ENCODE measurements around the gene NFATC2.

Gene NFATC2

DNA sequence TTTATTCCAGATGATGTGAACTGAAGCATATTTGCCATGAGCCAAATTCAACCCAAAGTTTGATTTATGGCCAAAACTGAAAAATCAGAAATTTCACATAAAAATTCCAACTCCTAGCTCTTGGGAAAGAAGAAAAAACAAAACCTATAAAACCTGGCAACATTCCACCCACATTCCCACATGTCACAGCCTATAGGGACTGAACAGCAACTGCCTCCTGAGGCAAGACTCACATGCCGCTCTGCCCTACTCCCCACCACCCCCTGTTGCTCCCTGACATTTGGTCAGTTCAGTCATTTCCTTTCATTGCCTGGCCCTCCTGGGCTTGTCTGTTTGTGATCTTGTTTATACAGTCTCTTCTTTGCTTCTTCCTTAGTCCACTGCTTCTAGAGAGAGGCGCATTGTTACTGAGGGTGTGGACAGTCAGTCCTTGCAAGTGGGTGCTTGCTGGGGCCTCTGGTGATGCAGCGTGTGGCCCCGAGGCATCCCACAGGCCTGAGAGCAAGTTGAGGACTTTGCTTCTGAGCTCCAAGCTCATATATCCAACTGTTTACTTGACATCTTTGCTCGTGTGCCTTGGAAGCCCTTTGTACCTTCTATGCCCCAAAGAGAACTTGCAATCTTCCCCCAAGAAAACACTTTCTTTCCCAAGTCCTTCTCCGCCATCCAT is 31.4 kb downstream of the NFATC2 start:
- no peaks in the 10 kb centered on the region for H3K36me3 ChIP-seq (ENCODE audit: control insufficient read depth, insufficient read depth, low read length)
- H3K56ac ChIP-seq (ENCODE audit: low read length) = no peak overlapping the region
- no peaks in the 10 kb centered on the region for H3K4me1 ChIP-seq (ENCODE audit: control insufficient read depth, low read depth, low read length)
- H2BK15ac ChIP-seq (replicated peaks; ENCODE audit: low read depth) = no peak overlapping the region
- H3K18ac ChIP-seq (ENCODE audit: low read length) = no peak overlapping the region
- H3K79me1 ChIP-seq (ENCODE audit: low read length) = no peaks in the 10 kb centered on the region
- no CpG with 5 or more reads among the region's 6 CpGs for WGBS (ENCODE audit: extremely low coverage, insufficient coverage, low lambda C conversion rate)
- no peak overlapping the region for H2AK5ac ChIP-seq (ENCODE audit: low read length)
- H3K79me2 ChIP-seq (ENCODE audit: control insufficient read depth, insufficient read depth, low read length) = no peaks in the 10 kb centered on the region
- no peak for DNase-seq
- no peak overlapping the region for H3K4me2 ChIP-seq (ENCODE audit: low read length)
- H3K4me3 ChIP-seq (ENCODE audit: low read length) = no peak overlapping the region
- H2BK120ac ChIP-seq (ENCODE audit: low read depth, low read length) = no peak overlapping the region
- no peak overlapping the region for H4K5ac ChIP-seq (ENCODE audit: low read length)
- H3K27ac ChIP-seq (ENCODE audit: low read depth, low read length) = no peak overlapping the region
- no peak overlapping the region for H3K4ac ChIP-seq (ENCODE audit: low read depth, low read length)
- H3K23ac ChIP-seq (ENCODE audit: low read length) = no peak overlapping the region
- no peaks in the 10 kb centered on the region for H3K27me3 ChIP-seq (ENCODE audit: insufficient read depth, low read length, poor library complexity)
- no peak overlapping the region for H2BK5ac ChIP-seq (ENCODE audit: low read length)
- H4K8ac ChIP-seq (ENCODE audit: low read depth, low read length) = no peak overlapping the region
- no peak overlapping the region for H3K9ac ChIP-seq (ENCODE audit: low read length)

DNA sequence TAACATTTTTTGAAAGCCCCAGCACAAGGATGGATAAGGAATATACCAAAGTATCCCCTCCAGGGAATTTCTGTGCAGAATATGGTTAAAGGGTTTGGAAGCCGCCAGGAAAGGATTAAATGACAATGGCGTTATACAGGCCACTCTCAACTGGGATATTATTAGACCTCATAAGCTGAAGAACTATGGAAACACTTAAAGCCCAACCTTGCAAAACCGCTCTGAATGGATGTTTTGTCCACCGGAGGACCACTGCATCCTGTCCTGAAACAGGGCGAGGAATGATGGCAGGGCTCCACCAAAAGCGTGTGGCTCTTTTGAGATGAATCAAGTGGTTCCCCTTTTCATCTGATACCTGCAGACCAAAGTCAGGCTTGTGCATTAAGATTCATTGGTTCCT is 32.4 kb downstream of the NFATC2 start:
- no peak overlapping the region for H3K4me2 ChIP-seq (ENCODE audit: low read length)
- no peak overlapping the region for H3K23ac ChIP-seq (ENCODE audit: low read length)
- H3K79me2 ChIP-seq (ENCODE audit: control insufficient read depth, insufficient read depth, low read length) = no peaks in the 10 kb centered on the region
- no peaks in the 10 kb centered on the region for H3K4me1 ChIP-seq (ENCODE audit: control insufficient read depth, low read depth, low read length)
- H3K9ac ChIP-seq (ENCODE audit: low read length) = no peak overlapping the region
- H2BK5ac ChIP-seq (ENCODE audit: low read length) = no peak overlapping the region
- no peak overlapping the region for H3K4ac ChIP-seq (ENCODE audit: low read depth, low read length)
- no peak for DNase-seq
- H3K36me3 ChIP-seq (ENCODE audit: control insufficient read depth, insufficient read depth, low read length) = no peaks in the 10 kb centered on the region
- no peak overlapping the region for H4K8ac ChIP-seq (ENCODE audit: low read depth, low read length)
- no peak overlapping the region for H3K56ac ChIP-seq (ENCODE audit: low read length)
- no peak overlapping the region for H2BK120ac ChIP-seq (ENCODE audit: low read depth, low read length)
- H2BK15ac ChIP-seq (replicated peaks; ENCODE audit: low read depth) = no peak overlapping the region
- H3K79me1 ChIP-seq (ENCODE audit: low read length) = no peaks in the 10 kb centered on the region
- H3K27ac ChIP-seq (ENCODE audit: low read depth, low read length) = no peak overlapping the region
- H4K5ac ChIP-seq (ENCODE audit: low read length) = no peak overlapping the region
- H3K18ac ChIP-seq (ENCODE audit: low read length) = no peak overlapping the region
- H2AK5ac ChIP-seq (ENCODE audit: low read length) = no peak overlapping the region
- WGBS (ENCODE audit: extremely low coverage, insufficient coverage, low lambda C conversion rate) = no CpG with 5 or more reads among the region's 6 CpGs
- no peaks in the 10 kb centered on the region for H3K27me3 ChIP-seq (ENCODE audit: insufficient read depth, low read length, poor library complexity)
- no peak overlapping the region for H3K4me3 ChIP-seq (ENCODE audit: low read length)

DNA sequence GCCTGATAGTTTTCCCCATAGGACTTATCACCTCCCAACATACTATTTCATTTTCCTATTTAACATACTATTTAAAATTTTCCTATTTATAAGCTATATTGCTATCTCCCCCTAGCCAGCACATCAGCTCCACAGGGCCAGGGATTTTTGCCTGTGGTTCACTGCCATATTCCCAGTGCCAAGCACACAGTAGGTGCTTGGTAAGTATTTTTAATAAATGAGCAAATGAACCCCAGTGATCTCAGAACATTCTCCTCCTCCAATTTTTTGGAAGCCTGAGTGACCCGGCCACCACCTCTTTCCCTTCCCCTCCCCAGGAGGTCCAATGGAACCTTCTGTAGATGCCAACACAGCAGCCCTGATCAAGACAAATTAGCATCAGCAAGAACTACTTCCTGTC is 33.3 kb downstream of the NFATC2 start:
- Histone ChIP-seq H3K79me2 (ENCODE audit: control insufficient read depth, insufficient read depth, low read length) (no peaks in the 10 kb centered on the region), H4K8ac (ENCODE audit: low read depth, low read length) (no peak overlapping the region), H3K4ac (ENCODE audit: low read depth, low read length) (no peak overlapping the region), H3K18ac (ENCODE audit: low read length) (no peak overlapping the region), H4K5ac (ENCODE audit: low read length) (no peak overlapping the region), H2BK5ac (ENCODE audit: low read length) (no peak overlapping the region), H3K4me3 (ENCODE audit: low read length) (no peak overlapping the region), H3K23ac (ENCODE audit: low read length) (no peak overlapping the region), H3K36me3 (ENCODE audit: control insufficient read depth, insufficient read depth, low read length) (no peaks in the 10 kb centered on the region), H3K27me3 (ENCODE audit: insufficient read depth, low read length, poor library complexity) (no peaks in the 10 kb centered on the region), H3K79me1 (ENCODE audit: low read length) (no peaks in the 10 kb centered on the region), H3K56ac (ENCODE audit: low read length) (no peak overlapping the region), H3K27ac (ENCODE audit: low read depth, low read length) (no peak overlapping the region), H2AK5ac (ENCODE audit: low read length) (no peak overlapping the region), H2BK15ac (replicated peaks; ENCODE audit: low read depth) (no peak overlapping the region), H3K9ac (ENCODE audit: low read length) (no peak overlapping the region), H2BK120ac (ENCODE audit: low read depth, low read length) (no peak overlapping the region), H3K4me1 (ENCODE audit: control insufficient read depth, low read depth, low read length) (no peaks in the 10 kb centered on the region), H3K4me2 (ENCODE audit: low read length) (no peak overlapping the region)
- WGBS (ENCODE audit: extremely low coverage, insufficient coverage, low lambda C conversion rate) = no CpG with 5 or more reads among the region's 1 CpG
- DNase-seq = no peak

DNA sequence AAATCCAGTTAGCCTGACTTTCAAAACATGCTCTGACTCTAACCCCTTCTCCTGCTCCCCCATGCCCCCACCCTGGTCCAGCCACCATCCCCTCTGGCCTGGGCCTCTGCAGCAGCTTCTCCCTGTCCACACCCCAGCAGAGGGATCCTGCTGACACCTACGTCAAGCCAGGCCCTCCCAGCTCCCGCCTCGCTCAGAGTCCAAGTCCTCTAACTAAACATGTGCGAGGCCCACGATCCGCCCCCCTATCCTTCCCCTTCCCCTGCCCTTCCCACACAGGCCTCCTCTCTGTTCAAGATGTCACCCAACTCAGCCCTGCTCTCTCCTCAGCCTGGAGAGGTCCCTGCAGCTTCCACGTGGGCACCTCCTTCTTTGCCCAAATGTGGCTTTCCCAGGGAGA is 33.7 kb downstream of the NFATC2 start:
- H3K23ac ChIP-seq (ENCODE audit: low read length) = no peak overlapping the region
- no peak overlapping the region for H3K18ac ChIP-seq (ENCODE audit: low read length)
- H3K36me3 ChIP-seq (ENCODE audit: control insufficient read depth, insufficient read depth, low read length) = no peaks in the 10 kb centered on the region
- H4K5ac ChIP-seq (ENCODE audit: low read length) = no peak overlapping the region
- H3K27ac ChIP-seq (ENCODE audit: low read depth, low read length) = no peak overlapping the region
- no peak overlapping the region for H2AK5ac ChIP-seq (ENCODE audit: low read length)
- no peak overlapping the region for H2BK15ac ChIP-seq (replicated peaks; ENCODE audit: low read depth)
- H2BK120ac ChIP-seq (ENCODE audit: low read depth, low read length) = no peak overlapping the region
- H3K4me1 ChIP-seq (ENCODE audit: control insufficient read depth, low read depth, low read length) = no peaks in the 10 kb centered on the region
- H3K4ac ChIP-seq (ENCODE audit: low read depth, low read length) = no peak overlapping the region
- no peak overlapping the region for H3K4me3 ChIP-seq (ENCODE audit: low read length)
- no peaks in the 10 kb centered on the region for H3K27me3 ChIP-seq (ENCODE audit: insufficient read depth, low read length, poor library complexity)
- H3K9ac ChIP-seq (ENCODE audit: low read length) = no peak overlapping the region
- H3K79me2 ChIP-seq (ENCODE audit: control insufficient read depth, insufficient read depth, low read length) = no peaks in the 10 kb centered on the region
- no peak overlapping the region for H2BK5ac ChIP-seq (ENCODE audit: low read length)
- H3K4me2 ChIP-seq (ENCODE audit: low read length) = no peak overlapping the region
- no peaks in the 10 kb centered on the region for H3K79me1 ChIP-seq (ENCODE audit: low read length)
- no peak for DNase-seq
- no CpG with 5 or more reads among the region's 7 CpGs for WGBS (ENCODE audit: extremely low coverage, insufficient coverage, low lambda C conversion rate)
- H3K56ac ChIP-seq (ENCODE audit: low read length) = no peak overlapping the region
- H4K8ac ChIP-seq (ENCODE audit: low read depth, low read length) = no peak overlapping the region

DNA sequence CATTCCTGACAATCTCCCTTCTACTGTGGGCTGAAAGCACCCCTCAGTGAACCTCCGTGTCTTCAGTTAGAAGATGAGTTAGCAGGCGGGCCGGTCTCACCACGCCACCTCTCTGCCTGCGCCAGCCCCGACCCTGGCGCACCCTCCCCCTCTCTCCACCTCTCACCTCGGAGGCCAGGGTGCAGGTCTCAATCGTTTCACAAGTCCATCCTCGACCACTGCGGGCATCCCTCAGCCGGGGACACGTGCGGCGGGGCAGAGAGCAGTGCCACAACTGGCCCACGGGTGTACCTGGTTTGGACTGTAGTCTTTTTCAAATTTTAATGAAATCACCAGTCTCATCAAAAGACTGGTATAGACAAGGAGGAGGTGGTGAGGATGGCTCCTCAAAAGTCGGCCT is 34.4 kb downstream of the NFATC2 start:
- Histone ChIP-seq H3K18ac (ENCODE audit: low read length) (no peak overlapping the region), H2BK120ac (ENCODE audit: low read depth, low read length) (no peak overlapping the region), H3K4me3 (ENCODE audit: low read length) (no peak overlapping the region), H4K5ac (ENCODE audit: low read length) (no peak overlapping the region), H4K8ac (ENCODE audit: low read depth, low read length) (no peak overlapping the region), H3K79me2 (ENCODE audit: control insufficient read depth, insufficient read depth, low read length) (no peaks in the 10 kb centered on the region), H2BK5ac (ENCODE audit: low read length) (no peak overlapping the region), H3K27me3 (ENCODE audit: insufficient read depth, low read length, poor library complexity) (no peaks in the 10 kb centered on the region), H3K9ac (ENCODE audit: low read length) (no peak overlapping the region), H3K79me1 (ENCODE audit: low read length) (no peaks in the 10 kb centered on the region), H3K23ac (ENCODE audit: low read length) (no peak overlapping the region), H2AK5ac (ENCODE audit: low read length) (no peak overlapping the region), H3K27ac (ENCODE audit: low read depth, low read length) (no peak overlapping the region), H3K4ac (ENCODE audit: low read depth, low read length) (no peak overlapping the region), H3K4me2 (ENCODE audit: low read length) (no peak overlapping the region), H3K36me3 (ENCODE audit: control insufficient read depth, insufficient read depth, low read length) (no peaks in the 10 kb centered on the region), H3K56ac (ENCODE audit: low read length) (no peak overlapping the region), H2BK15ac (replicated peaks; ENCODE audit: low read depth) (no peak overlapping the region), H3K4me1 (ENCODE audit: control insufficient read depth, low read depth, low read length) (no peaks in the 10 kb centered on the region)
- no CpG with 5 or more reads among the region's 17 CpGs for WGBS (ENCODE audit: extremely low coverage, insufficient coverage, low lambda C conversion rate)
- no peak for DNase-seq
